OCI-LY7 (cell line): ENCODE measurements around the gene MYO18B.

Experiments
- EZH2phosphoT487 ChIP-seq: fragments of 200-600 bp; sonication (generic); IDR thresholded peaks from 2 replicates; pipeline ENCODE4 v1.6.1; 2018; ENCODE audit warnings: low read depth, borderline replicate concordance, mild to moderate bottlenecking, mixed run types, antibody characterized with exemption, low read length, moderate library complexity, mixed read lengths
- TF ChIP-seq, protein P1 (sequence below): fragments of 200-600 bp; sonication (generic); conservative IDR thresholded peaks from 2 replicates; pipeline ENCODE4 v1.5.1; 2014; ENCODE audit warnings: mild to moderate bottlenecking, antibody characterized with exemption, low read length, moderate library complexity, mixed read lengths

- TF ChIP-seq, protein P1, sequence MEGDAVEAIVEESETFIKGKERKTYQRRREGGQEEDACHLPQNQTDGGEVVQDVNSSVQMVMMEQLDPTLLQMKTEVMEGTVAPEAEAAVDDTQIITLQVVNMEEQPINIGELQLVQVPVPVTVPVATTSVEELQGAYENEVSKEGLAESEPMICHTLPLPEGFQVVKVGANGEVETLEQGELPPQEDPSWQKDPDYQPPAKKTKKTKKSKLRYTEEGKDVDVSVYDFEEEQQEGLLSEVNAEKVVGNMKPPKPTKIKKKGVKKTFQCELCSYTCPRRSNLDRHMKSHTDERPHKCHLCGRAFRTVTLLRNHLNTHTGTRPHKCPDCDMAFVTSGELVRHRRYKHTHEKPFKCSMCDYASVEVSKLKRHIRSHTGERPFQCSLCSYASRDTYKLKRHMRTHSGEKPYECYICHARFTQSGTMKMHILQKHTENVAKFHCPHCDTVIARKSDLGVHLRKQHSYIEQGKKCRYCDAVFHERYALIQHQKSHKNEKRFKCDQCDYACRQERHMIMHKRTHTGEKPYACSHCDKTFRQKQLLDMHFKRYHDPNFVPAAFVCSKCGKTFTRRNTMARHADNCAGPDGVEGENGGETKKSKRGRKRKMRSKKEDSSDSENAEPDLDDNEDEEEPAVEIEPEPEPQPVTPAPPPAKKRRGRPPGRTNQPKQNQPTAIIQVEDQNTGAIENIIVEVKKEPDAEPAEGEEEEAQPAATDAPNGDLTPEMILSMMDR = no peak
- no peak for TF ChIP-seq EZH2phosphoT487
These were observed 234.4 kb downstream of the MYO18B start for GRCh38 chr22:25976356-25976755.
